PC-3 (cell line): ENCODE data around the gene LRRC40. TPM values are rescaled to one million over a fixed set of nuclear protein-coding genes. Genes with fewer than 3 reads are reported as not detected.

Experiments used
- ATAC-seq: fragments of 200-7000 bp; cut with Tn5 transposase; 2 replicates; pipeline ENCODE4 v1.9.1; 2020; ENCODE audit warnings: mild to moderate bottlenecking, moderate library complexity
- BruUV-seq: library from RNA; stranded (reverse); fragments of 400-500 nt; replicated peaks from 2 replicates; lab custom pipeline; 2021; lab: Mats Ljungman, UMichigan
- CTCF ChIA-PET: fragments of 300-600 bp; sonication (Branson Sonifier 250); formaldehyde crosslinking; loops from one replicate; lab custom pipeline; 2022; ENCODE audit warnings: antibody characterized with exemption; lab: Charles Lee
- POLR2A ChIA-PET: fragments of 300-600 bp; sonication (Branson Sonifier 250); formaldehyde crosslinking; loops from one replicate; lab custom pipeline; 2022; ENCODE audit warnings: antibody characterized with exemption; ENCODE audit not compliant: unreplicated experiment; lab: Charles Lee
- DNase-seq: peaks from one replicate; pipeline ENCODE4 v3.0.0-alpha.2; 2015
- H2AFZ ChIP-seq: fragments of 300-600 bp; sonication (generic); 2 replicates; pipeline ENCODE4 v1.6.0; 2016; ENCODE audit warnings: antibody characterized with exemption, low read length
- H3F3A ChIP-seq: fragments of 300-600 bp; sonication (generic); one replicate; pipeline ENCODE4 v1.6.0; 2017; ENCODE audit warnings: antibody characterized with exemption, low read length, control low read depth, mild to moderate bottlenecking; ENCODE audit not compliant: unreplicated experiment
- H3K27ac ChIP-seq: fragments of 300-600 bp; sonication (generic); 2 replicates; pipeline ENCODE4 v1.5.1; 2016; ENCODE audit warnings: mild to moderate bottlenecking, low read length
- H3K27me3 ChIP-seq: fragments of 300-600 bp; sonication (generic); 2 replicates; pipeline ENCODE4 v1.6.1; 2016; ENCODE audit warnings: low read length, mixed read lengths
- H3K36me3 ChIP-seq: fragments of 300-600 bp; sonication (generic); 2 replicates; pipeline ENCODE4 v1.6.1; 2016; ENCODE audit warnings: low read depth, mixed run types, low read length, mixed read lengths
- H3K4me1 ChIP-seq: fragments of 300-600 bp; sonication (generic); 2 replicates; pipeline ENCODE4 v1.5.1; 2016; ENCODE audit warnings: low read length; ENCODE audit not compliant: insufficient read depth
- H3K4me2 ChIP-seq: fragments of 300-600 bp; sonication (generic); 2 replicates; pipeline ENCODE4 v1.6.0; 2016; ENCODE audit warnings: low read length
- H3K4me3 ChIP-seq: fragments of 300-600 bp; sonication (generic); 2 replicates; pipeline ENCODE4 v1.5.1; 2016; ENCODE audit warnings: mild to moderate bottlenecking, low read length, mixed read lengths
- H3K79me2 ChIP-seq: fragments of 300-600 bp; sonication (generic); 2 replicates; pipeline ENCODE4 v1.6.1; 2017; ENCODE audit warnings: low read length, mixed read lengths
- H3K9ac ChIP-seq: fragments of 300-600 bp; sonication (generic); 2 replicates; pipeline ENCODE4 v1.6.0; 2016; ENCODE audit warnings: mild to moderate bottlenecking, low read length
- H3K9me2 ChIP-seq: fragments of 300-600 bp; sonication (generic); replicated peaks from 2 replicates; pipeline ENCODE4 v1.6.1; 2016; ENCODE audit warnings: mixed run types, low read length, mixed read lengths
- H3K9me3 ChIP-seq: fragments of 300-600 bp; sonication (generic); 2 replicates; pipeline ENCODE4 v1.6.1; 2016; ENCODE audit warnings: low read length, mixed read lengths
- H4K20me1 ChIP-seq: fragments of 300-600 bp; sonication (generic); 2 replicates; pipeline ENCODE4 v1.6.1; 2016; ENCODE audit warnings: low read length, mixed read lengths
- EZH2 ChIP-seq: fragments of 300-600 bp; sonication (generic); IDR thresholded peaks from one replicate; pipeline ENCODE4 v1.6.1; 2017; ENCODE audit warnings: antibody characterized with exemption, mild to moderate bottlenecking, low read length; ENCODE audit not compliant: unreplicated experiment
- EZH2phosphoT487 ChIP-seq: fragments of 300-600 bp; sonication (generic); IDR thresholded peaks from 2 replicates; pipeline ENCODE4 v1.6.1; 2018; ENCODE audit warnings: mild to moderate bottlenecking, antibody characterized with exemption, low read length, borderline replicate concordance
- intact Hi-C: fragments of 100-400 bp; cut with micrococcal nuclease; formaldehyde crosslinking; loops from 2 replicates; pipeline ENCODE4 v1.9.0; 2023
- total RNA-seq: library from RNA; depleted of rRNA; stranded (reverse); fragments of >200 nt; gene quantifications from 2 replicates; pipeline ENCODE4 v1.2.3, GENCODE V29; 2014
- TF ChIP-seq, protein P1 (sequence below): fragments of 300-600 bp; sonication (generic); conservative IDR thresholded peaks from 2 replicates; pipeline ENCODE4 v1.5.1; 2017; ENCODE audit warnings: antibody characterized with exemption, low read depth, mild to moderate bottlenecking, low read length

The LRRC40 gene
- total RNA-seq, 1 experiment from 2014 or later: 18.4 TPM

DNA sequence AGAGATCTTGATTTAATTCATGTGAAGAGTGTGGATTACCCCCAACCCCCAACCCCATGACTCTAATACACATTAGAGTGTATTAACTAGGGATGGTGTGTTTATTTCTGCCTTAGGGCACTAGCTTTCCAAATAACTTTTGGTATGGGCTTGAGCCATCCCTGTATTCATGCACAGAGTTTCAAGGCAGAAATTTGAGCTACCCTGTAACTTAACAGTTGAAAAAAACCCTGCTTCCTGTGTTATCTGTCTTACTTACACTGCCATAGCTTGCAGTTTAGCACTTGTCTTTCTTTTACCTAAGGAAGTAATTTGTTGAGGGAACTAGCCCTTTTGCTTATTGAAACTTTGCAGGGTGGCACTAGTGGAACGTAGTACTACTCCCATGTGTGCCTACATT is 22.1 kb upstream of the LRRC40 start:
- Histone ChIP-seq H3K9me2 (no peaks in the 10 kb centered on the region), H3F3A (no peaks in the 10 kb centered on the region), H3K4me2 (0 out of 2 replicates have a peak overlapping the region, but pooled peaks have one; percentile 3), H4K20me1 (peaks cover 54% of the 10 kb centered on the region), H3K9me3 (no peaks in the 10 kb centered on the region), H3K27ac (no peak overlapping the region), H2AFZ (no peak overlapping the region), H3K4me1 (peaks cover 38% of the 10 kb centered on the region), H3K79me2 (peaks cover 79% of the 10 kb centered on the region), H3K27me3 (no peaks in the 10 kb centered on the region), H3K36me3 (peaks cover 66% of the 10 kb centered on the region), H3K9ac (no peak overlapping the region), H3K4me3 (no peak overlapping the region)
- CTCF ChIA-PET: no interaction called here
- intact Hi-C loops: loop anchor here (2.0 kb wide), 1 partner anchor 193 kb away; no protein-coding TSS in a partner anchor
- peak; percentile 79 for ATAC-seq
- BruUV-seq: no TSS peak
- TF ChIP-seq EZH2phosphoT487 (no peak), EZH2 (no peak)
- TF ChIP-seq, protein P1, sequence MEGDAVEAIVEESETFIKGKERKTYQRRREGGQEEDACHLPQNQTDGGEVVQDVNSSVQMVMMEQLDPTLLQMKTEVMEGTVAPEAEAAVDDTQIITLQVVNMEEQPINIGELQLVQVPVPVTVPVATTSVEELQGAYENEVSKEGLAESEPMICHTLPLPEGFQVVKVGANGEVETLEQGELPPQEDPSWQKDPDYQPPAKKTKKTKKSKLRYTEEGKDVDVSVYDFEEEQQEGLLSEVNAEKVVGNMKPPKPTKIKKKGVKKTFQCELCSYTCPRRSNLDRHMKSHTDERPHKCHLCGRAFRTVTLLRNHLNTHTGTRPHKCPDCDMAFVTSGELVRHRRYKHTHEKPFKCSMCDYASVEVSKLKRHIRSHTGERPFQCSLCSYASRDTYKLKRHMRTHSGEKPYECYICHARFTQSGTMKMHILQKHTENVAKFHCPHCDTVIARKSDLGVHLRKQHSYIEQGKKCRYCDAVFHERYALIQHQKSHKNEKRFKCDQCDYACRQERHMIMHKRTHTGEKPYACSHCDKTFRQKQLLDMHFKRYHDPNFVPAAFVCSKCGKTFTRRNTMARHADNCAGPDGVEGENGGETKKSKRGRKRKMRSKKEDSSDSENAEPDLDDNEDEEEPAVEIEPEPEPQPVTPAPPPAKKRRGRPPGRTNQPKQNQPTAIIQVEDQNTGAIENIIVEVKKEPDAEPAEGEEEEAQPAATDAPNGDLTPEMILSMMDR: no peak
- POLR2A ChIA-PET: no interaction called here
- DNase-seq: no peak

DNA sequence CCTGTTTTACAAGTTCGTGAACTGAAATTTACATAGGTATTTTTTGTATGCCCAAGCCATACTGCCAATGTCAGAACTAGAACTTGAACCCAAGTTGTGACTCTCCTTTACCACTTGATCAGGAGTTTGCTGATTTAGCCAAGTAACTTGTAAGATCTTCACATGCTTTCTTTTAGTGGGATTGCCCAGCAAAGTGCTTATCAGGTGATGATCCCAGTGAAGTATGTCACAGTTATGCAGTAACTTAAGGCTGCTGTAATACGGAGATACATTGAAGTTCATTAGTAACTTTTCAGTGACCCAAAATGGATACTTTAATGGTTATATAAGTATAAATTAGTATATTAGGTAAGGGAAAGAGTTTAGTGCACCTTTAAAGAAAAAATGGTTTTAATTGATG is 19.6 kb upstream of the LRRC40 start:
- Histone ChIP-seq H3K4me3 (no peak overlapping the region), H3K4me2 (no peak overlapping the region), H3F3A (no peaks in the 10 kb centered on the region), H4K20me1 (peaks cover 61% of the 10 kb centered on the region), H3K9me3 (no peaks in the 10 kb centered on the region), H3K4me1 (peaks cover 43% of the 10 kb centered on the region), H3K9me2 (no peaks in the 10 kb centered on the region), H3K9ac (no peak overlapping the region), H3K79me2 (peaks cover 90% of the 10 kb centered on the region), H3K27me3 (no peaks in the 10 kb centered on the region), H3K36me3 (peaks cover 48% of the 10 kb centered on the region), H3K27ac (no peak overlapping the region), H2AFZ (no peak overlapping the region)
- DNase-seq (no peak), ATAC-seq (no peak)
- no peak for TF ChIP-seq EZH2
- TF ChIP-seq, protein P1: no peak
- no peak for TF ChIP-seq EZH2phosphoT487
- ChIA-PET POLR2A (no interaction called here), CTCF (no interaction called here)
- intact Hi-C loops: loop anchor here (5.0 kb wide), 1 partner anchor 127 kb away; the partner anchor contains the start of gene ANKRD13C
- BruUV-seq: no TSS peak

DNA sequence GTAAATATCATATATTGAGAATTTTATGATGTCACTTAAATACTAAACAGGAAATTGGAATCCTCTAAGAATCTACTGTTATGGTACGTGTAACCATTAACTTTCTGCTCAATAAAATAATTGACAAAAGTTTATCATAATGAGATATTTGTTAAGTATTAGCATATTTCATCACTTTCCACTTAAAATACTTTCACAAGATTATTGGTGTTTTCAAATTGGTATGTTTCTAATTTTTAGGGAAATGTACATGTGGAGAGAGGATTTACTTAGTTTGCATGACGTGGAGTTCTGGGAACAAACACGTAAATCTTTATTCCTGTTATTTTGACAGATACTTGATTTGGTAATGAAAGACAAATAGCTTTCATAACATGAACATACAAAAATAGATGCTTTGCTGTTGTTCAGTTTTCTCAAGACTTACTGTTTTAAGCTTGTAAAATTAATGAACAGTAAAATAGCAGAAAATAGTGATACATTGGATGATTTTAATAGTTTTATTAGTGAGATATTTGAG is 17.4 kb upstream of the LRRC40 start:
- CTCF ChIA-PET: interaction anchor here (0.5 kb wide), 1 partner anchor 188 kb away, joined by 3 read pairs; no protein-coding TSS in a partner anchor
- H4K20me1 ChIP-seq: peaks cover 47% of the 10 kb centered on the region
- peaks cover 89% of the 10 kb centered on the region for H3K79me2 ChIP-seq
- no peaks in the 10 kb centered on the region for H3K9me3 ChIP-seq
- no TSS peak for BruUV-seq
- peak overlapping the region; percentile 88 for H3K4me2 ChIP-seq
- H3K4me1 ChIP-seq: peaks cover 33% of the 10 kb centered on the region
- H3K9ac ChIP-seq: peak overlapping the region; percentile 98
- intact Hi-C loops: loop anchor here (5.0 kb wide), 1 partner anchor 130 kb away; the partner anchor contains the start of gene ANKRD13C
- no peak for DNase-seq
- no peak for TF ChIP-seq EZH2phosphoT487
- H3K27ac ChIP-seq: no peak overlapping the region
- H3K4me3 ChIP-seq: peak overlapping the region; percentile 99
- no peak for ATAC-seq
- POLR2A ChIA-PET: no interaction called here
- H3K9me2 ChIP-seq: no peaks in the 10 kb centered on the region
- no peaks in the 10 kb centered on the region for H3F3A ChIP-seq
- H2AFZ ChIP-seq: no peak overlapping the region
- H3K36me3 ChIP-seq: peaks cover 27% of the 10 kb centered on the region
- no peaks in the 10 kb centered on the region for H3K27me3 ChIP-seq
